HEK293 (cell line): ENCODE measurements around the gene TAS1R2.

ENCODE experiments used
- CTCF ChIP-seq: fragments of 450-650 bp; formaldehyde crosslinking; IDR thresholded peaks from 2 replicates; pipeline ENCODE4 v1.5.1; 2016; ENCODE audit warnings: missing biosample characterization, missing genetic modification characterization
- KLF7 ChIP-seq: fragments of 450-650 bp; formaldehyde crosslinking; IDR thresholded peaks from 2 replicates; pipeline ENCODE4 v1.5.1; 2016; ENCODE audit warnings: missing biosample characterization, missing genetic modification characterization, borderline replicate concordance
- ZNF146 ChIP-seq: fragments of 450-650 bp; formaldehyde crosslinking; IDR thresholded peaks from 2 replicates; pipeline ENCODE4 v1.5.1; 2016; ENCODE audit warnings: missing biosample characterization, missing genetic modification characterization
- ZNF221 ChIP-seq: fragments of 450-650 bp; formaldehyde crosslinking; IDR thresholded peaks from 2 replicates; pipeline ENCODE4 v1.5.1; 2017; ENCODE audit warnings: missing biosample characterization, missing genetic modification characterization, borderline replicate concordance
- ZNF274 ChIP-seq, 2 experiments: fragments of 200-500 bp in 1 of 2; fragments of 450-650 bp in 1 of 2; sonication (Bioruptor generic) in 1 of 2; formaldehyde crosslinking in 1 of 2; IDR thresholded peaks; 2 replicates each; pipeline versions ENCODE4 v1.5.1 to v1.6.1; 2014 to 2016; ENCODE audit warnings: borderline replicate concordance in 1 of 2, inconsistent platforms in 1 of 2, low read length in 1 of 2, missing biosample characterization in 1 of 2, missing genetic modification characterization in 1 of 2
- TF ChIP-seq, protein P1 (sequence below): fragments of 450-650 bp; formaldehyde crosslinking; optimal IDR thresholded peaks from 2 replicates; pipeline ENCODE3; 2016; ENCODE audit warnings: missing biosample characterization, mild to moderate bottlenecking, missing genetic modification characterization

- TF ChIP-seq CTCF (tag by site-specific recombination) (no peak), ZNF146 (no peak), ZNF274 (IDR thresholded peaks at IDR 0.05; ENCODE audit: low read length) (no peak), ZNF274 (tag by site-specific recombination; IDR thresholded peaks at IDR 0.05; ENCODE audit: borderline replicate concordance) (no peak), KLF7 (tag by site-specific recombination) (no peak), ZNF221 (tag by site-specific recombination) (no peak)
- TF ChIP-seq, protein P1, sequence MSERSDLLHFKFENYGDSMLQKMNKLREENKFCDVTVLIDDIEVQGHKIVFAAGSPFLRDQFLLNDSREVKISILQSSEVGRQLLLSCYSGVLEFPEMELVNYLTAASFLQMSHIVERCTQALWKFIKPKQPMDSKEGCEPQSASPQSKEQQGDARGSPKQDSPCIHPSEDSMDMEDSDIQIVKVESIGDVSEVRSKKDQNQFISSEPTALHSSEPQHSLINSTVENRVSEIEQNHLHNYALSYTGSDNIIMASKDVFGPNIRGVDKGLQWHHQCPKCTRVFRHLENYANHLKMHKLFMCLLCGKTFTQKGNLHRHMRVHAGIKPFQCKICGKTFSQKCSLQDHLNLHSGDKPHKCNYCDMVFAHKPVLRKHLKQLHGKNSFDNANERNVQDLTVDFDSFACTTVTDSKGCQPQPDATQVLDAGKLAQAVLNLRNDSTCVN (tag by site-specific recombination), result no peak
These were observed 12.7 kb upstream of the TAS1R2 start for GRCh38 chr1:18872071-18872611.
